Natural killer cell (primary cell): ENCODE results near the gene RBMS3. TPM values are rescaled to one million over a fixed set of nuclear protein-coding genes. Genes with fewer than 3 reads are reported as not detected.

ENCODE experiments used
- ATAC-seq, 3 donors: fragments of 150-1000 bp in 2 of 3; fragments of 200-7000 bp in 1 of 3; cut with Tn5 transposase; 1 replicate in 1 of 3; 2 replicates in 2 of 3; pipeline ENCODE4 v1.10.0; 2021; ENCODE audit warnings: mild to moderate bottlenecking in 2 of 3, moderate library complexity in 2 of 3
- DNase-seq, 2 donors: peaks; one replicate each; pipeline versions ENCODE4 v3.0.0 to v3.0.0-alpha.2; 2013 to 2021; ENCODE audit warnings: mixed read lengths in 1 of 2
- H3K27ac ChIP-seq: one replicate; pipeline ENCODE4 v1.5.1; 2013; ENCODE audit warnings: mild to moderate bottlenecking, low read length
- H3K27me3 ChIP-seq: one replicate; pipeline ENCODE4 v1.6.1; 2013; ENCODE audit warnings: low read length; ENCODE audit not compliant: control insufficient read depth, insufficient read depth
- H3K36me3 ChIP-seq: one replicate; pipeline ENCODE4 v1.6.1; 2013; ENCODE audit warnings: low read length; ENCODE audit not compliant: control insufficient read depth, insufficient read depth
- H3K4me1 ChIP-seq: one replicate; pipeline ENCODE4 v1.6.1; 2013; ENCODE audit warnings: low read length; ENCODE audit not compliant: control insufficient read depth, insufficient read depth
- H3K4me3 ChIP-seq: one replicate; pipeline ENCODE4 v1.5.1; 2013; ENCODE audit warnings: low read length
- H3K9me3 ChIP-seq: one replicate; pipeline ENCODE4 v1.6.1; 2013; ENCODE audit warnings: low read length; ENCODE audit not compliant: control insufficient read depth, insufficient read depth
- H3K27ac Mint-ChIP-seq, 2 donors: one replicate each; pipeline ENCODE4 v1.8.0; 2022; ENCODE audit warnings: mild to moderate bottlenecking in 2 of 2, mixed read lengths in 2 of 2, moderate library complexity in 1 of 2
- H3K27me3 Mint-ChIP-seq, 2 donors: one replicate each; pipeline ENCODE4 v1.8.0; 2022; ENCODE audit warnings: low read depth in 2 of 2, mixed read lengths in 2 of 2
- H3K36me3 Mint-ChIP-seq: one replicate; pipeline ENCODE4 v1.8.0; 2022; ENCODE audit warnings: mixed read lengths
- H3K4me1 Mint-ChIP-seq, 2 donors: one replicate each; pipeline ENCODE4 v1.8.0; 2022; ENCODE audit warnings: mixed read lengths in 2 of 2
- H3K4me3 Mint-ChIP-seq: one replicate; pipeline ENCODE4 v1.8.0; 2022; ENCODE audit warnings: mild to moderate bottlenecking, moderate library complexity, mixed read lengths
- H3K9me3 Mint-ChIP-seq, 2 donors: one replicate each; pipeline ENCODE4 v1.8.0; 2022; ENCODE audit warnings: mixed read lengths in 2 of 2
- WGBS: methylation state at CpG from one replicate; pipeline ENCODE4 v1.1.7; 2013; ENCODE audit warnings: missing lambda C conversion rate; ENCODE audit not compliant: insufficient coverage; 5-methylcytosine and 5-hydroxymethylcytosine counted together
- intact Hi-C: fragments of 100-400 bp; cut with micrococcal nuclease; formaldehyde crosslinking; loops from one replicate; pipeline ENCODE4 v1.14.2; 2022
- total RNA-seq, 4 donors: library from RNA; stranded (reverse); fragments of 120-200 nt in 1 of 4; gene quantifications; one replicate each; pipeline versions ENCODE4 v1.2.3 to v1.2.4, GENCODE V29; 2013 to 2022
- TF ChIP-seq, protein P1 (sequence below): fragments of 200-600 bp; IDR thresholded peaks from one replicate; pipeline ENCODE4 v1.8.0; 2022; ENCODE audit warnings: antibody characterized with exemption

RBMS3 gene
- total RNA-seq, 3 donors from 2014 or later (not counting 1 experiment from before 2014, with no cell fraction given): 0.16 TPM; not detected in 2

DNA sequence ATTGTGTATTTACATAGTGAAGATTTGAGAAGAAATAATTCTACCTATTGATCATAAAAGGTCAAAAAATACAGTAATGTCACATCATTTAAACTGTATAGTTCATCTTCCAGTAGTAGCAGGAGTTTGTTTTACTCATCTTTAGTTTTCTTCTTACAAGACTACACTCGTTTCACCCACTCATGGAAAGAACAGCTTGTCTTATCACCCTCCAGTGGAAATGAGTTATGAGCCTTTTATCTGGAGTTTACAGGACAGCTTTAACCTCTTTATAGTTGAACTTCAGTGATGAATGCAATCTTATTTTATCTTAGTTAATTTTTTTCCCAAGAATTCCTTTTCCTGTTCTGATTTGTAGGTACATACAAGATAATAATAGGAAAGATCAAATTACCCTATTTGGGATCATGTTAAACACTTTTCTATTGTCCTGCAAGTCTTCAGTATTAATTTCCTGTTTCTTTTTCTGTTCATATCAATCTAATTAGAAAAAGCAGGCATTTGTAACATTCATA is 36.8 kb downstream of the RBMS3 start:
- ATAC-seq: no peak
- no CpG with 5 or more reads among the region's 1 CpG for WGBS
- Histone ChIP-seq H3K9me3 (no peaks in the 10 kb centered on the region), H3K27me3 (no peaks in the 10 kb centered on the region), H3K4me1 (no peaks in the 10 kb centered on the region), H3K4me3 (no peak overlapping the region), H3K36me3 (no peaks in the 10 kb centered on the region), H3K27ac (no peak overlapping the region)
- Mint-ChIP-seq H3K27ac (no peak overlapping the region), H3K36me3 (no peaks in the 10 kb centered on the region), H3K4me1 (no peaks in the 10 kb centered on the region), H3K4me3 (no peak overlapping the region), H3K9me3 (peaks cover 1 to 2% of the 10 kb centered on the region in 2 donors), H3K27me3 (no peaks in the 10 kb centered on the region)
- DNase-seq: no peak
- intact Hi-C loops: no loop called here
- TF ChIP-seq, protein P1, sequence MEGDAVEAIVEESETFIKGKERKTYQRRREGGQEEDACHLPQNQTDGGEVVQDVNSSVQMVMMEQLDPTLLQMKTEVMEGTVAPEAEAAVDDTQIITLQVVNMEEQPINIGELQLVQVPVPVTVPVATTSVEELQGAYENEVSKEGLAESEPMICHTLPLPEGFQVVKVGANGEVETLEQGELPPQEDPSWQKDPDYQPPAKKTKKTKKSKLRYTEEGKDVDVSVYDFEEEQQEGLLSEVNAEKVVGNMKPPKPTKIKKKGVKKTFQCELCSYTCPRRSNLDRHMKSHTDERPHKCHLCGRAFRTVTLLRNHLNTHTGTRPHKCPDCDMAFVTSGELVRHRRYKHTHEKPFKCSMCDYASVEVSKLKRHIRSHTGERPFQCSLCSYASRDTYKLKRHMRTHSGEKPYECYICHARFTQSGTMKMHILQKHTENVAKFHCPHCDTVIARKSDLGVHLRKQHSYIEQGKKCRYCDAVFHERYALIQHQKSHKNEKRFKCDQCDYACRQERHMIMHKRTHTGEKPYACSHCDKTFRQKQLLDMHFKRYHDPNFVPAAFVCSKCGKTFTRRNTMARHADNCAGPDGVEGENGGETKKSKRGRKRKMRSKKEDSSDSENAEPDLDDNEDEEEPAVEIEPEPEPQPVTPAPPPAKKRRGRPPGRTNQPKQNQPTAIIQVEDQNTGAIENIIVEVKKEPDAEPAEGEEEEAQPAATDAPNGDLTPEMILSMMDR: no peak

DNA sequence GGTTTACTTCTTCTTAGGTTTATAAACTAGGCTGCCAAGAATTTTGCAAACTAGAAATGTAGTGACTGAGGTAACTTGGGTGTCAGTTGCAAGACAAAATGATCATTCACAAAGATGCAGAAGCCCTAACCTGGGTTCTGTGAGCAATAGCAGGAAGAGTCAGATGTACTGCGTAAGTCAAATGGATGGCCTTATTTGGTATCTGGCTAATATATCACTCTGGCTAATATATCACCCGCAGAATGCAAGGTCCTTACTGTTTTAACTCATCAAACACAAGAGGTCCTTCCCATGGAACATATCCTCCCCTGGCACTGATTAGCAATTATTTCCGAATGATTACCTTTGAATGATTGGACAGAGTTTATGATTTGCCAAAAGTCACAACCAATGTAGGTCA is 37.4 kb downstream of the RBMS3 start:
- peaks cover 0 to 2% of the 10 kb centered on the region in 2 donors for H3K9me3 Mint-ChIP-seq
- H3K27ac Mint-ChIP-seq: no peak overlapping the region
- H3K27me3 Mint-ChIP-seq: no peaks in the 10 kb centered on the region
- ATAC-seq (no peak), DNase-seq (no peak)
- Histone ChIP-seq H3K9me3 (no peaks in the 10 kb centered on the region), H3K4me1 (no peaks in the 10 kb centered on the region), H3K27ac (no peak overlapping the region), H3K4me3 (no peak overlapping the region), H3K27me3 (no peaks in the 10 kb centered on the region), H3K36me3 (no peaks in the 10 kb centered on the region)
- TF ChIP-seq, protein P1: no peak
- no peaks in the 10 kb centered on the region for H3K36me3 Mint-ChIP-seq
- no peaks in the 10 kb centered on the region for H3K4me1 Mint-ChIP-seq
- intact Hi-C loops: no loop called here
- WGBS: 96% methylated on average over 3 of the region's 3 CpGs
- no peak overlapping the region for H3K4me3 Mint-ChIP-seq

GRCh38 chr3:29319262-29319661 is 38.4 kb downstream of the RBMS3 start:
- TF ChIP-seq, protein P1: no peak
- Histone ChIP-seq H3K4me1 (no peaks in the 10 kb centered on the region), H3K9me3 (no peaks in the 10 kb centered on the region), H3K27me3 (no peaks in the 10 kb centered on the region), H3K4me3 (no peak overlapping the region), H3K27ac (no peak overlapping the region), H3K36me3 (no peaks in the 10 kb centered on the region)
- H3K4me3 Mint-ChIP-seq: no peak overlapping the region
- H3K27ac Mint-ChIP-seq: no peak overlapping the region
- intact Hi-C loops: no loop called here
- H3K36me3 Mint-ChIP-seq: no peaks in the 10 kb centered on the region
- ATAC-seq (no peak), DNase-seq (no peak)
- 70% methylated on average over 2 of the region's 4 CpGs for WGBS
- no peaks in the 10 kb centered on the region for H3K4me1 Mint-ChIP-seq
- no peaks in the 10 kb centered on the region for H3K27me3 Mint-ChIP-seq
- H3K9me3 Mint-ChIP-seq: peaks cover 0 to 3% of the 10 kb centered on the region in 2 donors

GRCh38 chr3:29319798-29320197 is 38.9 kb downstream of the RBMS3 start:
- H3K27me3 Mint-ChIP-seq: no peaks in the 10 kb centered on the region

More at GRCh38 chr3:29319798-29320197, 38.9 kb downstream of the RBMS3 start:
- Mint-ChIP-seq H3K27ac (no peak overlapping the region), H3K9me3 (peaks cover 3% of the 10 kb centered on the region in 2 donors), H3K36me3 (no peaks in the 10 kb centered on the region), H3K4me3 (no peak overlapping the region), H3K4me1 (no peaks in the 10 kb centered on the region)
- no peak overlapping the region for H3K27ac ChIP-seq
- no peak for ATAC-seq
- no peaks in the 10 kb centered on the region for H3K4me1 ChIP-seq
- 81% methylated on average over 2 of the region's 2 CpGs for WGBS
- DNase-seq: no peak
- no peaks in the 10 kb centered on the region for H3K36me3 ChIP-seq
- H3K9me3 ChIP-seq: no peaks in the 10 kb centered on the region
- H3K4me3 ChIP-seq: no peak overlapping the region
- TF ChIP-seq, protein P1: no peak
- intact Hi-C loops: no loop called here
- H3K27me3 ChIP-seq: no peaks in the 10 kb centered on the region
